GM19238 (cell line): Measurements from ENCODE around the gene DUSP8.
A peak's percentile ranks its signal among the peaks of the same experiment; 100 is the strongest.
"Not testable (repeated sequence)": the region's sequence is repeated elsewhere in the genome, so short reads cannot be mapped to it uniquely, and the experiment has no call there.

ENCODE experiments used
- DNase-seq: peaks from one replicate; pipeline ENCODE4 v3.0.0; 2011; ENCODE audit warnings: low spot score; ENCODE audit not compliant: insufficient read length

DUSP8 gene

GRCh38 chr11:1589191-1589963 lies 17.3 kb upstream of the DUSP8 start:
- DNase-seq, result not testable (repeated sequence)

DNA sequence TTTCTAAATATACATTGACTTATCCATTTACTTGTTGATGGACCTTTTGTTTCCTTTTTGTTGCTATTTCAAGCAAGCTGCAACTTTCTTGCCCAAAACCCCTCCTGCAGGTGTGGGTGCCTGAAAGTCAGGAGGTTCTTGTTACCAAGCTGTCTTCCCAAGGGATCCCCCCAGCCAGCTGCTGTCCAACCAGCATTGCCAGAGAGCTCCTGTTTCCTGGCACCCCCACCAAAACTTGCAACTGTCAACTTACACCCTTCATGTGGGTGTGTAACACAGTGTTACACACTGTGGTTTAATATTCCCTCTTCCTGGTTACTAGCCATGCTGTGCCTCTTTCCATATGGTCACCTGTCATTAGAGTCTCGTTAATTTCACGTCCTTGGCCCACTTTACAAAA lies 14.6 kb upstream of the DUSP8 start:
- no peak for DNase-seq

DNA sequence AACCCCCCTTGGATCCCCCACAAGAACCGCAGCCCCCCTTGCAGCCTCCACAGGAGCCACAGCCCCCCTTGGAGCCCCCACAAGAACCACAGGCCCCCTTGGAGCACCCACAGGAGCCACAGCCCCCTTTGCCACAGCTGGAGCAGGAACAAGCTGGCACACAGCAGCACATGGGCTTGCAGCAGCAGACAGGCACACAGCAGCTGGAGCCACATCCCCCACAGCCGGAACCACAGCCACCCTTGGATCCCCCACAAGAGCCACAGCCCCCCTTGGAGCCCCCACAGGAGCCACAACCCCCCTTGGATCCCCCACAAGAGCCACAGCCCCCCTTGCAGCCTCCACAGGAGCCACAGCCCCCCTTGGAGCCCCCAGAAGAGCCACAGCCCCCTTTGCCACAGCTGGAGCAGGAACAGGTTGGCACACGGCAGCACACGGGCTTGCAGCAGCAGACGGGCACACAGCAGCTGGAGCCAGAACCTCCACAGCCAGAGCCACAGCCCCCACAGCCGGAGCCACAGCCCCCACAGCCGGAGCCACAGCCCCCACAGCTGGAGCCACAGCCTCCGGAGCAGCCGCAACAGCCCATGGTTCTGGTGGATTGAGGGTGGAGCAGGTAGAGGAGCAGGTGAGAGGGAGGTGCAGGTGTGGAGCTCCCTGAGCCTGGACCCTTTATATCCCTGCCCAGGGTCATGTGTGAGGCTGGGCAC lies 12.7 kb upstream of the DUSP8 start, which contains the start of gene KRTAP5-1:
TSS of gene KRTAP5-1 (minus strand) at position 623 of the 710 bp plus-strand sequence. CDS start at position 589, 34 bp downstream.
- not testable (repeated sequence) for DNase-seq

- DNase-seq, result not testable (repeated sequence)
These were observed 10.8 kb upstream of the DUSP8 start for GRCh38 chr11:1582909-1583308.

- DNase-seq, result no peak
These were observed 9.9 kb upstream of the DUSP8 start for GRCh38 chr11:1581976-1582375.

DNA sequence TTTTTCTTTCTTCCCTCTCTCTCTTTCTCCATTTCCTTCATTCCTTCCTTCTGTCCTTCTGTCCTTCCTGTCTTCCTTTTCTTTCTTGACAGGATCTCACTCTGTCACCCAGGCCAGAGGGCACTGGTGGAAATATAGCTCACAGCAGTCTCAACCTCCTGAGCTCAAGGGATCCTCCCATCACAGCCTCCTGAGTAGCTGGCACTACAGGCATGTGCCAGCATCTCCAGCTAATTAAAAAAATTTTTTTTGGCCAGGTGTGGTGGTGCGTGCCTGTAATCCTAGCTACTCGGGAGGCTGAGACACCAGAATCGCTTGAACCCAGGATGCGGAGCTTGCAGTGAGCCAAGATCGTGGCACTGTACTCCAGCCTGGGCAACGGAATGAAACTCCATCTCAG lies 4.8 kb upstream of the DUSP8 start:
- DNase-seq, result no peak

DNA sequence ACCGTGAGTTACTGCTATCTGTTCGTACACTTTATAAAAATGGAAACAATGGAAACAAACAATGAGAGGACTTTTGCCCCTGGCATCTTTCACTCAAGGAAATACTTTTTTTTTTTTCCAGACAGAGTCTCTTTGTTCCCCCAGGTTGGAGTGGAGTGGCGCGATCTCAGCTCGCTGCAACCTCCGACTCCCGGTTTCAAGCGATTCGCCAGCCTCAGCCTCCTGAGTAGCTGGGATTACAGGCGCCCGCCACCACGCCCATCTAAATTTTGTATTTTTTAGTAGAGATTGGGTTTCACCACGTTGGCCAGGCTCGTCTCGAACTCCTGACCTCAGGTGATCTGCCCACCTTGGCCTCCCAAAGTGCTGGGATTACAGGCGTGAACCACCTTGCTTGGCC lies 3.7 kb upstream of the DUSP8 start:
- DNase-seq, result not testable (repeated sequence)

GRCh38 chr11:1574933-1575242 lies 2.8 kb upstream of the DUSP8 start:
- no peak for DNase-seq

- peak; percentile 70 for DNase-seq
These were observed 2.3 kb upstream of the DUSP8 start for GRCh38 chr11:1574238-1574932.

DNA sequence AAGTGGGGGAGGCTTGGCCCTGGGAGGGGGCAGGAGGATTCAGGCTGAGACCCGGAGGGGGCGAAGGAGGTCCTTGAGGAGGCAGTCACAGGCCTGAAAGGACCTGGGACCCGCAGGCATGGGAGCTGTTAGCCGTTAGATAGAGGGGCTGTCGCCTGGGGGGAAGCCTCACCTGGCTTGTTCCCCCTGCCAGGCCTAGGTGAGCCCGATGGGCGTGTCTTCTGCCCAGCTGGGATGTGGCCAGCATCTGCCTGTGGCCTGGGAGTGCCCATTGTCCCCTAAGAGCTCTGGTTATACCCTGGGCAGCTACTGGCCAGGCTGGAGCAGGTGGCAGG lies 1.8 kb upstream of the DUSP8 start:
- DNase-seq, result no peak

DNA sequence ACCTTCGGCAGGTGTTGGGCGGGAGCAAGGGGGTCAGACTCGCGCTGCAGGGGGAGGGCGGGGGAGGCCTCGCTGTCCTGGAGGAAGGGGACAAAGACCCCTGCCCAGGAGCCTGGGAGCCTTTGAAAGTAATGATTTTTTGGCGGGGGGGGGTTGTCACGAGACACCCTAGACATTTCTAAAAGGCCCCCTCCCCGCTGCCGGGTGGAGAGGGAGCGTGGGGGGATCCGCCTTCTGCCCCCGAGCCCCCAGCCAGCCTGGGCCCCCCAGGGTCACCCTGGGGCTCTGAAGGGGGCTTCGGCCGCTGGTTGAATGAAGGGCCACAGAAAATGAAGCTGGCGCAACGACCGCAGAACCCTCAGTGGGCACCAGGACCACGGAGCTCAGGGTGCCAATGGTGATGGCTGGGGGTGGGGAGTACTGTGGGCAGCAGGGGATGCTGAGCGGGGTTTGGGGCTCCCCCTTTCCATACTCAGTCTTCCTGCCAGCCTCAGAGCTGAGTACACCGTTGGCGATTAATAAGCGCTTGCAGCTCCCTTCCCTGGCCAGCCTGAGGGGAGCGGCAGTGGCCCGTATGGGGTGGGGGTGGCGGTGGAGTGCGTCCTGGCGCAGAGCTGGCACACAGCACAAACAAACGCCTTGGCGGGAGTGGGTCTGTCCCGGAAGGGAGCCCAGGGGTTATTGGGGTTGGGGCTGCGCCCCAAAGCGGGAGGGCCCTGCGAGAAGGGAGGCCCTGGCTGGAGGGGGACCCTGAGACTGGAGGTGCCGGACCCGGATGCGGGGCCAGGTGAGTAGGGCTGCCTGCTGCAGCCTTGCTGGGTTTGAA lies 1.2 kb upstream of the DUSP8 start:
- no peak for DNase-seq

DNA sequence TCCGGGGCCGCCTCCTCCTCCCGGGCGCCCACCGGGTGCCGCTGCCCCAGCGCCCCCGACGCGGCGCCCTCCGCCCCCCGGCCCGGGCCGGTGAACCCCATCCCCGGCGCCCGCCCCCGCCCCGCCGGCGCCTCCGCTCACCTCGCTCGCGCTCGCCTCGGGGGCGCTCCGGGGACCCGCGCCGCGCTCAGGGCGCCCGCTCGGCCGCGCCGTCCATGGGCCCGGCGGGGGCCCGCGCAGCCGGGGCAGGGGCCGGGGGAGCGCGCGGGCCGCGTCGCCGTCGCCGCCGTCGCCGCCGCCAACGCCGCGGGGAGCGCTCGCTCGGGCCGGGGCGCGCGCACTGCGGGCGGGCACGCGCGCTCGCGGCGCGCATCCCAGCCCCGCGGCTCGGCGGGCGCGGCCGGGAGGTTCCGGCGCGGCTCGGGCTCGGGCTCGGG lies 293 bp downstream of the DUSP8 start:
- no peak for DNase-seq

GRCh38 chr11:1570896-1571759 lies 943 bp downstream of the DUSP8 start:
- DNase-seq, result no peak

DNA sequence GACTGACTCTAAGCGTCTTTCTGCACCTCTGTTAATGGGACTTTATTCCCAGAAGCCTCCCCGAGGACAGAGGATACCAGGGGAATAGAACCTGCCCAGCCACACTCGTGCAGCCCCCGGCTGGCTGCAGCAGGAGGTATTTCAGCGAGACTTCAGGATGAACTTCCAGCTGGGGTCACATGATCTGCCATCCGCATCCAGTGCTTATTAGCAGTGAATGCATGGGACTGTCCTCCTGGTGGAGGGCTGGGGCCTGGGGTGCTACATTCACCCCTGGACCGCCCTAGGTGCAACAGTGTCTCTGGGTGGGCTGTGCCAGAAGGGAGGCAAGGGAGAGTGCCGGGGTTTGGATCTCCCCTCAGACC lies 1.6 kb downstream of the DUSP8 start:
- DNase-seq, result no peak

- DNase-seq, result no peak
These were observed 2.0 kb downstream of the DUSP8 start for GRCh38 chr11:1570001-1570453.

- DNase-seq, result no peak
These were observed 2.8 kb downstream of the DUSP8 start for GRCh38 chr11:1569251-1569780.

DNA sequence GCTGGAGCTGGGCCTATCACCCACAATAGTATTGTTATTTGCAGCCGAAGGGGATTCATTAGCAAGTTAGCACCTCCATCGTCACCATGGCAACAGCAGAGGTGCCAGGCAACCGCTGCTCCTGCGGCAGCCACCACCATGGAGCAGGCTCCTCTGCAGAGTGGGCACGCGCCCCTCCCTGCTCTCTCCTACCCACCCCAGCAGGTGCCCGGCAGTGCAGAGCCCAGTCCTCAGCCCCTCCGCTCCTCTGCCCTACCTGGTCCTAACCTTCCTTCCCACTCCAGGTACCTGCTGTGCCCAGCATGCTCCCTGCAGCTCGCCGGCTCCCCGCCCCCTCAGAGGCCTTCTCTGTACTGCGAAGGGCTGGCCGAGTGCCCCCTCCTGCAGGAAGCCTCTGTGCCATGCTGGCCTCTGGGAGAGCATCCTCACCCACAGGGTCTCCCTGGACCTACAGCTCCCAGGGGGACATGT lies 3.6 kb downstream of the DUSP8 start:
- DNase-seq, result no peak

DNA sequence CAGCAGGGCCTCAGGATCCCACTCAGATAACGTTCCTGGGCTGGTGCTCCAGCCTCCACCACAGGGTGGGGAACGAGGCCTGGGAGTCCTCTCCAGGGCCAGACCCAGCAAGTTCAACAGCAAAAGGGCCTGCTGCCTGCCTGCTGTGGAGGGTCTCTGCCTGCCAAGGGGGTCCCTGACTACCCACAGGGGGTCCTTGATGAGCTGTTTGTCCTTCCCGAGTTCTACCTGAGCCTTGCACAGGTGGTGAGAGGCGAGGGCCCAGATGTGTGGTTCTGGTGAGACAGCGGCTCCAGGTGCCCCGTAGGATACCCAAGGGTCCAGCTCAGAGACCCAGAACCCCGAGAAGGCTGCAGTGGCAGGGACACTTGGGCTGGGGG lies 4.4 kb downstream of the DUSP8 start:
- no peak for DNase-seq

DNA sequence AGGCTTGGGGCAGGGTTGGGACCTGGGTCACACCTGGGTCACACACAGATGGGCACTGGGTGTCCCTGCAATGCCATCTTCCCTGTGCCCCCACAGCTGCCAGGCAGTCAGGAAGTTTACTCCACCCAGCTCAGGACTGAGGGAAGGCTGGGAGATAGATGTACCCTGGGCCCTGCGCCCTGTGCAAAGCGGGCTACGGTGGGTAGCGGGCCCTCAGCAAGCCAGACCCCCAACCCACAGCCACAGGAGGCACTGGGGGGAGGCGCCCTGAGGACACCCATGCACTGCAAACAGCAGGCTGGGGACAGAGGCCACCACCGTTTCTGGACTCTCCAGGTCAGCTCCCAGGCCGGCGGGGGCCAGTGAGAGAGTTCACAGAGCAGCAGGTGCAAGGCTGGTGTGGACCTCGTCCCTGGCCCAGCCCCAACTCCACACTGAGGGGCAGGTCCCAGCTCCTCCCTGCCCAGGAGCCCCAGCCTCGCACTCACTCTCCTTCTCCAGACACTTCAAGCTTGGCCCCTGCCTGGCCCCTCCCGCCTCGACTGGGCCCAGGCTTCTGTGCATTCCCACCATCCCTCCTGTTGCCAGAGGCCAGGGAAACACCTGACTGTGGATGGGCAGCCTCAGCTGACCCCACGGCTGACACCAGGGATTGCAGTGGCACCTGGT lies 4.9 kb downstream of the DUSP8 start:
- no peak for DNase-seq
